ENCODE data around the gene FSIP1.

Gene FSIP1

DNA sequence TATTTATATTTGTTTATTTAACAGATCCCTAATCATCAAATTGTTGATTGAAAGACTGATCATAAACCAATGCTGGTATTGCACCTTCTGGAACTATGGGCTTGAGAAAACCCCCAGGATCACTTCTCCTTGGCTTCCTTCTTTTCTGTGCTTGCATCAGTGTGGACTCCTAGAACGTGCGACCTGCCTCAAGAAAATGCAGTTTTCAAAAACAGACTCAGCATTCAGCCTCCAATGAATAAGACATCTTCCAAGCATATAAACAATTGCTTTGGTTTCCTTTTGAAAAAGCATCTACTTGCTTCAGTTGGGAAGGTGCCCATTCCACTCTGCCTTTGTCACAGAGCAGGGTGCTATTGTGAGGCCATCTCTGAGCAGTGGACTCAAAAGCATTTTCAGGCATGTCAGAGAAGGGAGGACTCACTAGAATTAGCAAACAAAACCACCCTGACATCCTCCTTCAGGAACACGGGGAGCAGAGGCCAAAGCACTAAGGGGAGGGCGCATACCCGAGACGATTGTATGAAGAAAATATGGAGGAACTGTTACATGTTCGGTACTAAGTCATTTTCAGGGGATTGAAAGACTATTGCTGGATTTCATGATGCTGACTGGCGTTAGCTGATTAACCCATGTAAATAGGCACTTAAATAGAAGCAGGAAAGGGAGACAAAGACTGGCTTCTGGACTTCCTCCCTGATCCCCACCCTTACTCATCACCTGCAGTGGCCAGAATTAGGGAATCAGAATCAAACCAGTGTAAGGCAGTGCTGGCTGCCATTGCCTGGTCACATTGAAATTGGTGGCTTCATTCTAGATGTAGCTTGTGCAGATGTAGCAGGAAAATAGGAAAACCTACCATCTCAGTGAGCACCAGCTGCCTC is 187.1 kb downstream of the FSIP1 start:
- peaks cover 27% of the 10 kb centered on the region for H3K27me3 ChIP-seq (ENCODE audit: insufficient read depth, low read depth, severe bottlenecking)
- no peak for DNase-seq
- H3K4me3 ChIP-seq (ENCODE audit: low read depth, low read length), result no peak overlapping the region
- H3K27ac ChIP-seq, result no peak overlapping the region
- no peaks in the 10 kb centered on the region for H3K36me3 ChIP-seq
- TF ChIP-seq, protein P1, sequence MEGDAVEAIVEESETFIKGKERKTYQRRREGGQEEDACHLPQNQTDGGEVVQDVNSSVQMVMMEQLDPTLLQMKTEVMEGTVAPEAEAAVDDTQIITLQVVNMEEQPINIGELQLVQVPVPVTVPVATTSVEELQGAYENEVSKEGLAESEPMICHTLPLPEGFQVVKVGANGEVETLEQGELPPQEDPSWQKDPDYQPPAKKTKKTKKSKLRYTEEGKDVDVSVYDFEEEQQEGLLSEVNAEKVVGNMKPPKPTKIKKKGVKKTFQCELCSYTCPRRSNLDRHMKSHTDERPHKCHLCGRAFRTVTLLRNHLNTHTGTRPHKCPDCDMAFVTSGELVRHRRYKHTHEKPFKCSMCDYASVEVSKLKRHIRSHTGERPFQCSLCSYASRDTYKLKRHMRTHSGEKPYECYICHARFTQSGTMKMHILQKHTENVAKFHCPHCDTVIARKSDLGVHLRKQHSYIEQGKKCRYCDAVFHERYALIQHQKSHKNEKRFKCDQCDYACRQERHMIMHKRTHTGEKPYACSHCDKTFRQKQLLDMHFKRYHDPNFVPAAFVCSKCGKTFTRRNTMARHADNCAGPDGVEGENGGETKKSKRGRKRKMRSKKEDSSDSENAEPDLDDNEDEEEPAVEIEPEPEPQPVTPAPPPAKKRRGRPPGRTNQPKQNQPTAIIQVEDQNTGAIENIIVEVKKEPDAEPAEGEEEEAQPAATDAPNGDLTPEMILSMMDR (IDR thresholded peaks at IDR 0.05; ENCODE audit: low read depth, low read length), result no peak
- no peaks in the 10 kb centered on the region for H3K9me3 ChIP-seq (ENCODE audit: severe bottlenecking)

DNA sequence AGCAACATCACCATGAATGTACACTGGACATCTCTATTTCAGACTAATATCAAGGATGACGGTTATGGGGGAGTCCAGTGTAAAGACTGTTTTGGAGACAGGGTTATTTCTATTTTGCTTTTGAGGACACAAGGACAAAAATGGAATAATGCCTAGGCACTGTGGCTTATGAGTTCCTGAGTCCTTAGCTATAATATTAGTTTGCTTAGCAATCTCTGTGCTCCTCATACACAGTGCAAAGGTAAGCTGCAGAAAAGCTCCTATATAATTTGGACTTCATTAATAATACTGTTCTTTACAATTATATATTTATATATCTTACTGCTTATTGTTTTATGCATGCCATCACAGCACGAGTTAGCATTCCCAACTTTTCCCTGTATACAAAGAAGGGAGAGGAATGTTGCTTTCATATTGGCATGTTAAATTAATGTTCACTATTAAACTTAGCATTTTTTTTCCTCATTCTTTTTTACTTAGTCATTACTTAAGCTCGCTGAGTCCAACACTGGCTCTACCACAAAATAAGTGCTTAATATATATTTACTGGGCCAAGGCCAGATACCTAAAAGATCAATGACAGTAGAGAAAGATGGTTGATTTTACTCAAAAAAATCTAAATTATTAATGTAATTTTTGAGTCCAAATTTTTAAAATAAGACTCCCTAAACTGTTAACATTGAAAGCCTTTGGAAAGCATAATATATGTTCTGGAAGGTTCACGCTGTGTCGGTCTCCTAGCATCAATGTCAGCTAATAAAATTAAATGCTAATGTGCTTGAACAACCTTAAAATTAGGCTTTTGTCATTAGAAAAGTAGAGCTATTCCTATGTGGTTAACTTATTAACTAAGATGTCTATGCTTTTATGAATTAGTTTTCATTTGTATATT is 187.9 kb downstream of the FSIP1 start:
- H3K4me3 ChIP-seq (ENCODE audit: low read depth, low read length), result no peak overlapping the region
- H3K27me3 ChIP-seq (ENCODE audit: insufficient read depth, low read depth, severe bottlenecking), result peaks cover 23% of the 10 kb centered on the region
- H3K9me3 ChIP-seq (ENCODE audit: severe bottlenecking), result no peaks in the 10 kb centered on the region
- no peak for DNase-seq
- no peak overlapping the region for H3K27ac ChIP-seq
- no peaks in the 10 kb centered on the region for H3K36me3 ChIP-seq
- TF ChIP-seq, protein P1 (IDR thresholded peaks at IDR 0.05; ENCODE audit: low read depth, low read length), result no peak

DNA sequence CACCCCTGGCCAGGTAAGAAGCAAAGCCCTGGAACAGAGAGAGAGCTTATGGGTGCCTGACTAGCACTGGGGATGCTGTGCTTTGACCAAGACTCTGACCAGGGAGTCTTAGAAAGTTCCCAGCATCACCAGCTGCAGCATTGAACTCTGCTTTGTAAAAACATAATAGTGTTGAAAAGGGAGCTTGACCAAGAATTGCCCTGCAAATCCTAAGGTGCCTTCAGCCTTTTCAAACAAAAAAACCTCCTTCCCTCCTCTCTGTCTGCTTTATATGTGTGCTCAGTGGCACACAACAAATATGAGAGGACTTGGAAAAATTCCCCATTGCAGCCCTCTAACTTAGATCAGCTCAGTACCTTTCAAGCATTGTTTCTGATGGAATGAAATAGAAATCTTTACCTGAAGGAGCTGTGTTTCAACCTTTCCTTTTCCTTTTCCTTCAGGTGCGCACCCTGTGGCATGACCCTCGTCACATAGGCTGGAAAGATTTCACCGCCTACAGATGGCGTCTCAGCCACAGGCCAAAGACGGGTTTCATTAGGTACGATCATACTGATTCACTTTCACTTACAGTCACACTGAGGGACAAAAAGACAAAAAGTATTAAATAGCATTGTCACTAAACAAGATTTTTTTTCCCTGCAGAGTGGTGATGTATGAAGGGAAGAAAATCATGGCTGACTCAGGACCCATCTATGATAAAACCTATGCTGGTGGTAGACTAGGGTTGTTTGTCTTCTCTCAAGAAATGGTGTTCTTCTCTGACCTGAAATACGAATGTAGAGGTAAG is 188.8 kb downstream of the FSIP1 start:
- Histone ChIP-seq H3K9me3 (ENCODE audit: severe bottlenecking) (no peaks in the 10 kb centered on the region), H3K4me3 (ENCODE audit: low read depth, low read length) (no peak overlapping the region), H3K27ac (no peak overlapping the region), H3K27me3 (ENCODE audit: insufficient read depth, low read depth, severe bottlenecking) (peaks cover 23% of the 10 kb centered on the region), H3K36me3 (no peaks in the 10 kb centered on the region)
- TF ChIP-seq, protein P1 (IDR thresholded peaks at IDR 0.05; ENCODE audit: low read depth, low read length), result no peak
- DNase-seq, result no peak

DNA sequence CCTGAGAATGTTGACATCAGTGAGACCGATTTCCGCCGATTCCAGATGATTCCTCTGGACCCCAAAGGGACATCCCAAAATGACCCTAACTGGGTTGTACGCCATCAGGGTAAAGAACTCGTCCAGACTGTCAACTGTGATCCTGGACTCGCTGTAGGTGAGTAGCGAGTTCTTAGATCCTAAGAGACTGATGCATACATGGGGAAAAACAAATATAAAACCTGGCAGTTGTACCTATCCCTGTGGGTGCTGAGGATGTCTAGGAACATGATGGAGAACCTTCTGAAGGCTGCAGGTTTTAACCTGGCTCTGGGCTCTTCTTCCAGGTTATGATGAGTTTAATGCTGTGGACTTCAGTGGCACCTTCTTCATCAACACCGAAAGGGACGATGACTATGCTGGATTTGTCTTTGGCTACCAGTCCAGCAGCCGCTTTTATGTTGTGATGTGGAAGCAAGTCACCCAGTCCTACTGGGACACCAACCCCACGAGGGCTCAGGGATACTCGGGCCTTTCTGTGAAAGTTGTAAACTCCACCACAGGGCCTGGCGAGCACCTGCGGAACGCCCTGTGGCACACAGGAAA is 189.5 kb downstream of the FSIP1 start:
- H3K9me3 ChIP-seq (ENCODE audit: severe bottlenecking), result no peaks in the 10 kb centered on the region
- no peak overlapping the region for H3K27ac ChIP-seq
- H3K4me3 ChIP-seq (ENCODE audit: low read depth, low read length), result no peak overlapping the region
- H3K36me3 ChIP-seq, result no peaks in the 10 kb centered on the region
- TF ChIP-seq, protein P1 (IDR thresholded peaks at IDR 0.05; ENCODE audit: low read depth, low read length), result no peak
- no peak for DNase-seq
- peaks cover 29% of the 10 kb centered on the region for H3K27me3 ChIP-seq (ENCODE audit: insufficient read depth, low read depth, severe bottlenecking)

DNA sequence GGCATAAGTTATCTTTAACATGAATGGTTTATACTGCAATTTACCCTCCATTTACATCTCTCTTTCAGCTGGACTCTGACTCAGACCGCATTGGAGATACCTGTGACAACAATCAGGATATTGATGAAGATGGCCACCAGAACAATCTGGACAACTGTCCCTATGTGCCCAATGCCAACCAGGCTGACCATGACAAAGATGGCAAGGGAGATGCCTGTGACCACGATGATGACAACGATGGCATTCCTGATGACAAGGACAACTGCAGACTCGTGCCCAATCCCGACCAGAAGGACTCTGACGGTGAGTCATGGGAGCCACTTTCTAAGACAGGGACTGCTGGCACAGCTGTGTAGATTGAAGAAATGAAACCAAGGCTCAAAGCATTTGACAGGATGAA is 190.1 kb downstream of the FSIP1 start:
- no peak for DNase-seq
- H3K27ac ChIP-seq, result no peak overlapping the region
- no peaks in the 10 kb centered on the region for H3K9me3 ChIP-seq (ENCODE audit: severe bottlenecking)
- peaks cover 34% of the 10 kb centered on the region for H3K27me3 ChIP-seq (ENCODE audit: insufficient read depth, low read depth, severe bottlenecking)
- no peak overlapping the region for H3K4me3 ChIP-seq (ENCODE audit: low read depth, low read length)
- TF ChIP-seq, protein P1 (IDR thresholded peaks at IDR 0.05; ENCODE audit: low read depth, low read length), result no peak
- no peaks in the 10 kb centered on the region for H3K36me3 ChIP-seq
